ENCODE data around the gene DNAJB2. TPM values are rescaled to one million over a fixed set of nuclear protein-coding genes. Genes with fewer than 3 reads are reported as not detected.

The DNAJB2 gene
- total and polyA plus RNA-seq, 2 donors (not counting 3 experiments of a cell fraction or from before 2014, with no cell fraction given), result 30.4 to 35.0 TPM

GRCh38 chr2:219335373-219335786 is 56.2 kb downstream of the DNAJB2 start:
- no TSS peak for BruUV-seq (replicated peaks)
- FAIRE-seq (no peak), DNase-seq (ENCODE audit: low read depth, low spot score) (no peak)
- Histone ChIP-seq H3K27me3 (ENCODE audit: control insufficient read depth in 2 of 2, insufficient read depth in 2 of 2, low read length in 2 of 2) (peaks cover 18 to 29% of the 10 kb centered on the region in 2 experiments), H3K9ac (replicated peaks; ENCODE audit: extremely low read depth, insufficient read depth, low read length) (no peak overlapping the region), H4K20me1 (replicated peaks; ENCODE audit: control insufficient read depth, extremely low read depth, insufficient read depth, low read length) (no peaks in the 10 kb centered on the region), H3K9me3 (replicated peaks; ENCODE audit: control insufficient read depth, insufficient read depth, low read length) (no peaks in the 10 kb centered on the region), H3K36me3 (ENCODE audit: control insufficient read depth in 2 of 2, extremely low read depth in 1 of 2, insufficient read depth in 2 of 2, low read length in 2 of 2) (no peaks in the 10 kb centered on the region), H3K4me3 (replicated peaks in 1 of 3; ENCODE audit: insufficient read depth in 1 of 3, low read depth in 1 of 3, low read length in 3 of 3) (no peak overlapping the region), H3K79me2 (ENCODE audit: control insufficient read depth, insufficient read depth, low read length) (no peaks in the 10 kb centered on the region), H3K9me1 (replicated peaks; ENCODE audit: control insufficient read depth, extremely low read depth, insufficient read depth, low read length) (no peaks in the 10 kb centered on the region), H2AFZ (ENCODE audit: low read depth, low read length) (no peak overlapping the region), H3K4me1 (ENCODE audit: control insufficient read depth, extremely low read depth, insufficient read depth, low read length) (no peaks in the 10 kb centered on the region), H3K4me2 (ENCODE audit: insufficient read depth, low read length) (no peak overlapping the region), H3K27ac (ENCODE audit: insufficient read depth, low read depth, low read length) (no peak overlapping the region)
- intact Hi-C loops (cut with micrococcal nuclease), result no loop called here
- dilution Hi-C loops (cut with MboI; ENCODE audit: extremely low pct_ligation_motif_present, low sequenced_read_pairs), result no loop called here
- CTCF ChIA-PET, result no interaction called here
- POLR2A ChIA-PET, result no interaction called here
- no peak for TF ChIP-seq CTCF (IDR thresholded peaks at IDR 0.05; ENCODE audit: extremely low read depth in 1 of 2, insufficient read depth in 1 of 2, low read depth in 1 of 2, low read length in 2 of 2)
- TF ChIP-seq EZH2 (IDR thresholded peaks at IDR 0.05; ENCODE audit: borderline replicate concordance, low read depth, low read length, severe bottlenecking), result no peak
- TF ChIP-seq MYC (IDR thresholded peaks at IDR 0.05; ENCODE audit: low read depth, low read length), result no peak
- TF ChIP-seq FOS (IDR thresholded peaks at IDR 0.05; ENCODE audit: borderline replicate concordance, insufficient read depth, low read length), result no peak
- no peak for TF ChIP-seq JUN (IDR thresholded peaks at IDR 0.05; ENCODE audit: borderline replicate concordance, insufficient read depth, insufficient read length, low read depth)
- no peak for TF ChIP-seq GATA2 (IDR thresholded peaks at IDR 0.05; ENCODE audit: insufficient read depth, insufficient read length, low read depth, low read length)
- no peak for TF ChIP-seq MAX (IDR thresholded peaks at IDR 0.05; ENCODE audit: insufficient read depth, insufficient read length)
- TF ChIP-seq POLR2A (IDR thresholded peaks at IDR 0.05; ENCODE audit: low read depth, low read length), result no peak
- TF ChIP-seq POLR2AphosphoS5 (IDR thresholded peaks at IDR 0.05; ENCODE audit: insufficient read depth, low read depth, low read length), result no peak

MicroRNA genes within 50 kb of the gene (microRNA counts, 767-probe panel; counts per million panel counts)
- 723 counts per million, percentile 96 among the panel's probes with 10 or more counts for microRNA hsa-miR-153

Small RNAs within 50 kb of the gene (microRNA-seq; reads per million reads assigned to microRNA genes)
- not detected for gene MIR153-1 (ENCODE audit: borderline number of aligned reads, borderline replicate concordance)

Small RNAs within 50 kb of the gene (small RNA-seq; reads per million reads assigned to genes)
- gene MIR153-1 (ENCODE audit: insufficient read depth, insufficient read length, low read depth, low replicate concordance), result not detected

Other genes with a start within 250 kb of the DNAJB2 start
- gene CFAP65, start 237.8 kb upstream of the DNAJB2 start, total RNA-seq, result not detected in 2 replicates
- gene CFAP65, start 237.8 kb upstream of the DNAJB2 start, polyA plus RNA-seq, result 0.03 TPM in 1 of 2 replicates, not detected in the other
- 0.37 TPM in 1 of 2 replicates, not detected in the other for gene IHH, start 218.4 kb upstream of the DNAJB2 start, total RNA-seq
- 0.03 TPM in 1 of 2 replicates, not detected in the other for gene IHH, start 218.4 kb upstream of the DNAJB2 start, polyA plus RNA-seq
- gene NHEJ1, start 118.6 kb upstream of the DNAJB2 start, total RNA-seq, result 12.1 and 12.9 TPM in 2 replicates
- 11.9 and 12.8 TPM in 2 replicates for gene NHEJ1, start 118.6 kb upstream of the DNAJB2 start, polyA plus RNA-seq
- gene SLC23A3, start 109.3 kb upstream of the DNAJB2 start, total RNA-seq, result 5.2 and 7.1 TPM in 2 replicates
- 2.7 and 3.2 TPM in 2 replicates for gene SLC23A3, start 109.3 kb upstream of the DNAJB2 start, polyA plus RNA-seq
- 41.0 and 44.0 TPM in 2 replicates for gene CNPPD1, start 102.4 kb upstream of the DNAJB2 start, total RNA-seq
- gene CNPPD1, start 102.4 kb upstream of the DNAJB2 start, polyA plus RNA-seq, result 51.1 and 55.7 TPM in 2 replicates
- 58.2 and 59.5 TPM in 2 replicates for gene RETREG2, start 101.1 kb upstream of the DNAJB2 start, total RNA-seq
- gene RETREG2, start 101.1 kb upstream of the DNAJB2 start, polyA plus RNA-seq, result 68.1 and 76.1 TPM in 2 replicates
- gene ZFAND2B, start 72.6 kb upstream of the DNAJB2 start, total RNA-seq, result 23.3 and 24.0 TPM in 2 replicates
- 52.0 and 52.9 TPM in 2 replicates for gene ZFAND2B, start 72.6 kb upstream of the DNAJB2 start, polyA plus RNA-seq
- gene ABCB6, start 60.4 kb upstream of the DNAJB2 start, total RNA-seq, result 26.6 and 32.5 TPM in 2 replicates
- gene ABCB6, start 60.4 kb upstream of the DNAJB2 start, polyA plus RNA-seq, result 25.7 and 35.1 TPM in 2 replicates
- 62.2 and 65.5 TPM in 2 replicates for gene ATG9A, start 49.7 kb upstream of the DNAJB2 start, total RNA-seq
- 95.0 and 110 TPM in 2 replicates for gene ATG9A, start 49.7 kb upstream of the DNAJB2 start, polyA plus RNA-seq
- 34.0 and 36.2 TPM in 2 replicates for gene ANKZF1, start 49.6 kb upstream of the DNAJB2 start, total RNA-seq
- 23.4 and 26.5 TPM in 2 replicates for gene ANKZF1, start 49.6 kb upstream of the DNAJB2 start, polyA plus RNA-seq
- 9.2 and 9.5 TPM in 2 replicates for gene GLB1L, start 33.9 kb upstream of the DNAJB2 start, total RNA-seq
- gene GLB1L, start 33.9 kb upstream of the DNAJB2 start, polyA plus RNA-seq, result 11.9 and 13.6 TPM in 2 replicates
- gene STK16, start 33.9 kb upstream of the DNAJB2 start, total RNA-seq, result 18.8 and 21.1 TPM in 2 replicates
- 61.3 and 63.2 TPM in 2 replicates for gene STK16, start 33.9 kb upstream of the DNAJB2 start, polyA plus RNA-seq
- gene TUBA4B, start 26.1 kb upstream of the DNAJB2 start, total RNA-seq, result not detected in 2 replicates
- gene TUBA4B, start 26.1 kb upstream of the DNAJB2 start, polyA plus RNA-seq, result not detected in 2 replicates
- gene TUBA4A, start 25.4 kb upstream of the DNAJB2 start, total RNA-seq, result 10.7 and 16.5 TPM in 2 replicates
- 24.8 and 29.4 TPM in 2 replicates for gene TUBA4A, start 25.4 kb upstream of the DNAJB2 start, polyA plus RNA-seq
- gene PTPRN, start 30.0 kb downstream of the DNAJB2 start, total RNA-seq, result not detected in 2 replicates
- gene PTPRN, start 30.0 kb downstream of the DNAJB2 start, polyA plus RNA-seq, result not detected in 2 replicates
- not detected in 2 replicates for gene RESP18, start 53.4 kb downstream of the DNAJB2 start, total RNA-seq
- gene RESP18, start 53.4 kb downstream of the DNAJB2 start, polyA plus RNA-seq, result not detected in 2 replicates
- gene DNPEP, start 108.5 kb downstream of the DNAJB2 start, total RNA-seq, result 40.4 and 43.1 TPM in 2 replicates
- gene DNPEP, start 108.5 kb downstream of the DNAJB2 start, polyA plus RNA-seq, result 77.5 and 83.2 TPM in 2 replicates
- not detected in 2 replicates for gene DES, start 139.0 kb downstream of the DNAJB2 start, total RNA-seq
- gene DES, start 139.0 kb downstream of the DNAJB2 start, polyA plus RNA-seq, result not detected in 2 replicates
- 0.21 and 0.84 TPM in 2 replicates for gene SPEG, start 155.5 kb downstream of the DNAJB2 start, total RNA-seq
- 3.5 TPM in 2 replicates for gene SPEG, start 155.5 kb downstream of the DNAJB2 start, polyA plus RNA-seq
- gene GMPPA, start 219.5 kb downstream of the DNAJB2 start, total RNA-seq, result 34.1 and 39.1 TPM in 2 replicates
- gene GMPPA, start 219.5 kb downstream of the DNAJB2 start, polyA plus RNA-seq, result 104 and 126 TPM in 2 replicates
- gene ASIC4, start 235.1 kb downstream of the DNAJB2 start, total RNA-seq, result not detected in 2 replicates
- gene ASIC4, start 235.1 kb downstream of the DNAJB2 start, polyA plus RNA-seq, result not detected in 2 replicates

Measured in endothelial cell of umbilical vein (primary cell).